GM23248 (cell line): Measurements from ENCODE around the gene CAMK1D.

ENCODE experiments used
- EZH2 ChIP-seq: fragments of 200-600 bp; sonication (generic); IDR thresholded peaks from 2 replicates; pipeline ENCODE4 v1.6.1; 2018; ENCODE audit warnings: antibody characterized with exemption, mild to moderate bottlenecking; ENCODE audit not compliant: insufficient read depth, poor library complexity, severe bottlenecking
- EZH2phosphoT487 ChIP-seq: fragments of 200-600 bp; sonication (generic); IDR thresholded peaks from 2 replicates; pipeline ENCODE4 v1.6.1; 2018; ENCODE audit warnings: antibody characterized with exemption, moderate library complexity, mild to moderate bottlenecking, low read depth; ENCODE audit not compliant: insufficient read depth

DNA sequence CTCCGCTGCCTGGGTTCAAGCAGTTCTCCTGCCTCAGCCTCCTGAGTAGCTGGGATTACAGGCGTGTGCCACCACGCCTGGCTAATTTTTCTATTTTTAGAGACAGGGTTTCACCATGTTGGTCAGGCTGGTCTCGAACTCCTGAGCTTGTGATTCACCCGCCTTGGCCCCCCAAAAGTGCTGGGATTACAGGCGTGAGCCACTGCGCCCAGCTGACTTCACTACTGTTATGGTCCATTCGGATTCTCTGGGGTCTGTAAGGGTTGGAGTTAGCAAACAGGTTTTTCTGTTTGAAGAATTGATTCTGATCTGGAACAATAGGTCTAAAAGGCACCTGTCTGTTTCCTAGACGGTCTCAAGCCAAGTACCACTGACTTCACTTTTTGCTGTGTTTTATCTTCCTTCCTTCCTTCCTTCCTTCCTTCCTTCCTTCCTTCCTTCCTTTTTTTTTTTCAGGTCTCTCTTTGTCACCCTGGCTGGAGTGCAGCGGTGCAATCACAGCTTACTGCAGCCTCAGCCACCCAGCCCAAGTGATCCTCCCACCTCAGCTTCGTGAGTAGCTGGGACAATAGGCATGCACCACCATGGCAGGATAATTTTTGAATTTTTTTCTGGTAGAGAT is 192.2 kb downstream of the CAMK1D start:
- TF ChIP-seq EZH2 (no peak), EZH2phosphoT487 (no peak)
